ENCODE results near the gene PVR. TPM values are rescaled to one million over a fixed set of nuclear protein-coding genes. Genes with fewer than 3 reads are reported as not detected.

Gene PVR
- total RNA-seq, 4 donors from 2014 or later, result 26.2 to 49.0 (median 33.3) TPM

DNA sequence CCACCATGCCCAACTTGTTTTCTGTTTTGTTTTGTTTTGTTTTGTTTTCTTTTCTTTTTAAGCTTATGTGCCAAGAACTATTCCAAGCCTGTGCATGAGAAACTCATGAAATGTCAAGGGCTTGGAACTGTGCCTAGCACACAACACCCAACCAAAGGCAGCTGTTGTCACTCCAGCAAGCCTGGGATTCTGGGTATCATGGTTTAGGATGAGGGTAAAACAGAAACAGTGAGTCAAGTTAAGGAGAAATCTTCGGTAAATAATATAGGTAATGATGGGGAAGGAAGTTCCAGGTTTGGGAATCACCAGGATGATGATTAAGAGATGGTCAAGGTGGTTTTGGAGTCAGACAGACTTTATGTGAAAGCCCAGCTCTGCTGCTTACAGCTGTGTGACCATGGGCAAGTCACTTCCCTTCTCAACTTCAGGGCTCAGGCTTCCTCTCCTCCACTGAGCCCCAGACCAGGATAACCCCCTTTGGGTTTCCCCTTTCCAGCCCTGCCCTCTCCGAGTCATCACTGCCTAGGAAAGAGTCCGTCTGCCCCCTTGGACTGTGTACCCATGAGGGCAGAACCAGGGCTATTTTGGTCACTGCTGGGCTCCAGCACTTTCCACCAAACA, 5.0 kb downstream of the PVR start:
- Histone ChIP-seq H3K9me3 (no peaks in the 10 kb centered on the region), H3K27me3 (no peaks in the 10 kb centered on the region), H3K4me1 (peaks cover 0 to 18% (median 3%) of the 10 kb centered on the region in 4 donors), H3K4me3 (no peak overlapping the region), H3K27ac (peak overlapping the region in 2 of 4 donors; percentile 8 to 10), H3K36me3 (peaks cover 0 to 20% (median 8%) of the 10 kb centered on the region in 4 donors)
- TF ChIP-seq, protein P1, sequence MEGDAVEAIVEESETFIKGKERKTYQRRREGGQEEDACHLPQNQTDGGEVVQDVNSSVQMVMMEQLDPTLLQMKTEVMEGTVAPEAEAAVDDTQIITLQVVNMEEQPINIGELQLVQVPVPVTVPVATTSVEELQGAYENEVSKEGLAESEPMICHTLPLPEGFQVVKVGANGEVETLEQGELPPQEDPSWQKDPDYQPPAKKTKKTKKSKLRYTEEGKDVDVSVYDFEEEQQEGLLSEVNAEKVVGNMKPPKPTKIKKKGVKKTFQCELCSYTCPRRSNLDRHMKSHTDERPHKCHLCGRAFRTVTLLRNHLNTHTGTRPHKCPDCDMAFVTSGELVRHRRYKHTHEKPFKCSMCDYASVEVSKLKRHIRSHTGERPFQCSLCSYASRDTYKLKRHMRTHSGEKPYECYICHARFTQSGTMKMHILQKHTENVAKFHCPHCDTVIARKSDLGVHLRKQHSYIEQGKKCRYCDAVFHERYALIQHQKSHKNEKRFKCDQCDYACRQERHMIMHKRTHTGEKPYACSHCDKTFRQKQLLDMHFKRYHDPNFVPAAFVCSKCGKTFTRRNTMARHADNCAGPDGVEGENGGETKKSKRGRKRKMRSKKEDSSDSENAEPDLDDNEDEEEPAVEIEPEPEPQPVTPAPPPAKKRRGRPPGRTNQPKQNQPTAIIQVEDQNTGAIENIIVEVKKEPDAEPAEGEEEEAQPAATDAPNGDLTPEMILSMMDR (IDR thresholded peaks at IDR 0.05), result no peak
- no peak for TF ChIP-seq EP300 (IDR thresholded peaks at IDR 0.05; ENCODE audit: low read depth)
- TF ChIP-seq POLR2A (IDR thresholded peaks at IDR 0.05), result no peak
- TF ChIP-seq POLR2AphosphoS5 (IDR thresholded peaks at IDR 0.05), result peak in 1 of 3 donors; percentile 9
- 63 to 72% methylated on average over 1 to 3 of the region's 3 CpGs for WGBS, 2 donors (ENCODE audit: low coverage in 1 of 2)
- DNase-seq, result no peak
- intact Hi-C loops (cut with DNase I; ENCODE audit: low total_unique reads), result no loop called here
- in situ Hi-C loops (cut with MboI; ENCODE audit: low pct_ligation_motif_present in 1 of 4, low pct_unique_long_range_greater_than_20kb in 1 of 4, low sequenced_read_pairs in 3 of 4), result no loop called here

DNA sequence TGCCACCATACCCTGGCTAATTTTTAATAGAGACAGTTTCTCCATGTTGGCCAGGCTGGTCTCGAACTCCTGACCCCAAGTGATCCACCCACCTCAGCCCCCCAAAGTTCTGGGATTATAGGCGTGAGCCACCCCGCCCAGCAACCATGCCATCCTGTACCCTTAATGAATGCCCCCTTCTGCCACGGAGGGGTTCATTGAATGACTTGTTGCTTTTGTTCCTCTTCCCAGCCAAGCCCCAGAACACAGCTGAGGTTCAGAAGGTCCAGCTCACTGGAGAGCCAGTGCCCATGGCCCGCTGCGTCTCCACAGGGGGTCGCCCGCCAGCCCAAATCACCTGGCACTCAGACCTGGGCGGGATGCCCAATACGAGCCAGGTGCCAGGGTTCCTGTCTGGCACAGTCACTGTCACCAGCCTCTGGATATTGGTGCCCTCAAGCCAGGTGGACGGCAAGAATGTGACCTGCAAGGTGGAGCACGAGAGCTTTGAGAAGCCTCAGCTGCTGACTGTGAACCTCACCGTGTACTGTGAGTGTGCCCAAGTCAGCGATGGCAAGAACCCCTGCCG, 6.0 kb downstream of the PVR start:
- intact Hi-C loops (cut with DNase I; ENCODE audit: low total_unique reads), result no loop called here
- Histone ChIP-seq H3K4me3 (no peak overlapping the region), H3K27me3 (no peaks in the 10 kb centered on the region), H3K36me3 (peaks cover 0 to 20% (median 8%) of the 10 kb centered on the region in 4 donors), H3K9me3 (no peaks in the 10 kb centered on the region), H3K27ac (no peak overlapping the region), H3K4me1 (peaks cover under 1 to 15% (median 3%) of the 10 kb centered on the region in 4 donors)
- 87 to 100% methylated on average over 1 to 11 of the region's 15 CpGs for WGBS, 2 donors (ENCODE audit: low coverage in 1 of 2)
- in situ Hi-C loops (cut with MboI; ENCODE audit: low pct_ligation_motif_present in 1 of 4, low pct_unique_long_range_greater_than_20kb in 1 of 4, low sequenced_read_pairs in 3 of 4), result loop anchor here in 1 of 4 donors (10.0 kb wide), 1 partner anchor 75 kb away; no protein-coding TSS in a partner anchor
- TF ChIP-seq POLR2A (IDR thresholded peaks at IDR 0.05) (no peak), EP300 (IDR thresholded peaks at IDR 0.05; ENCODE audit: low read depth) (no peak), POLR2AphosphoS5 (IDR thresholded peaks at IDR 0.05) (no peak)
- TF ChIP-seq, protein P1 (IDR thresholded peaks at IDR 0.05), result no peak
- no peak for DNase-seq

DNA sequence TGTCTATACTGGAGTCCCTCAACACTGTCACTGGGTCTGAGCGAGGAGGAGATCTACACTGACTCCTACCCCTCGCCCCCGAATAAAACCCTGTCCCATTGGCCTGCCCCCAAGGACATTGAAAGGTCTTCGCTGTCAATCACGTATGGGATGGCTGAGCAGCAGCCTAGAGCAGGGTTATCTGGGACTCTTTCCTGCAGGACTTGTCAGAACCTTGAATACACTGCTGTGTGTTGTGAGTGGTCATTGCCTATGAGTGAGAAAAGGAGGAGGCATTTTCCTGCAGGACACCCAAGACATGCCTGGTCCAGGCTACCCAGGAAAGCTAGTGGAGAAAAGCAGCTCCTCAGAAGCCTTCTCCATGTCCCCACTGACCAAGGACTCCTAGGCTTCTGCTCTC, 9.6 kb downstream of the PVR start:
- Histone ChIP-seq H3K4me1 (peaks cover 0 to 6% (median 1%) of the 10 kb centered on the region in 4 donors), H3K27ac (no peak overlapping the region), H3K36me3 (peaks cover 0 to 20% (median 9%) of the 10 kb centered on the region in 4 donors), H3K9me3 (no peaks in the 10 kb centered on the region), H3K27me3 (no peaks in the 10 kb centered on the region), H3K4me3 (no peak overlapping the region)
- TF ChIP-seq POLR2A (IDR thresholded peaks at IDR 0.05) (no peak), POLR2AphosphoS5 (IDR thresholded peaks at IDR 0.05) (no peak), EP300 (IDR thresholded peaks at IDR 0.05; ENCODE audit: low read depth) (no peak)
- TF ChIP-seq, protein P1 (IDR thresholded peaks at IDR 0.05), result no peak
- WGBS, 2 donors (ENCODE audit: low coverage in 1 of 2), result 93% methylated on average over 5 of the region's 5 CpGs; no CpG with 5 or more reads in 1 of the 2 donors
- intact Hi-C loops (cut with DNase I; ENCODE audit: low total_unique reads) (no loop called here), in situ Hi-C loops (cut with MboI; ENCODE audit: low pct_ligation_motif_present in 1 of 4, low pct_unique_long_range_greater_than_20kb in 1 of 4, low sequenced_read_pairs in 3 of 4) (loop anchor here in 1 of 4 donors (10.0 kb wide), 1 partner anchor 79 kb away; no protein-coding TSS in a partner anchor)
- DNase-seq, result no peak

DNA sequence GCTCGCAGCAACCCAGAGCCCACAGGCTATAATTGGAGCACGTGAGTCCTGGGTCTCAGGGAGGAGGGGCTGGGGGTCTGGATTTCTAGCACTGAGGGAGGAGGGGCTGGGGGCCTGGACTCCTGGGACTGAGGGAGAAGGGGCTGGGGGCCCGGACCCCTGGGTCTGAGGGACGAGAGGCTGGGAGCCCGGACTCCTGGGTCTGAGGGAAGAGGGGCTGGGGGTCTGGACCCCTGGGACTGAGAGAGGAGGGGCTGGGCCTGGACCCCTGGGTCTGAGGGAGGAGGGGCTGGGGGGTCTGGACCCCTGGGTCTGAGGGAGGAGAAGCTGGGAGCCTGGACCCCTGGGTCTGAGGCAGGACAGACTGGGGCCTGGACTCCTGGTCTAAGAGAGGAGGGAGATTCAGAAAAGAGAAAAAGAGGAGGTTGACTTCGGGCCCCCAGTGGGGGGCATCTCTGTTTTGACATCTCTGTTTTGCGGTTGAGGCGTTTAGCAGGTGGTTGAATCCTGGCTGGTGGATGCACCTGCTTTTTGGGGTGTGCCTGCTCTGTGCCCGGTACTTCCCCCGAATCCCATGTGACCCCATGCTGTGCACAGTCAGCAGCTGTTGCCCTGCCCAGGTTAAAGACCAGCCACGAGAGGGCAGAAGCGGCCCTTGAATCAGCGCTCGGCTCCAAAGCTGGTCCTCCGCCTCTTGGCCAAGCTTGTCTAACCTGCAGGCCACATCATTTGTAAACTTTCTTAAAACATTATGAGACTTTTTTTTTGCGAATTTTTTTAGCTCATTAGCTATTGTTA, 10.5 kb downstream of the PVR start:
- Histone ChIP-seq H3K27ac (no peak overlapping the region), H3K27me3 (no peaks in the 10 kb centered on the region), H3K4me1 (peaks cover 0 to 2% (median under 1%) of the 10 kb centered on the region in 4 donors), H3K4me3 (no peak overlapping the region), H3K9me3 (no peaks in the 10 kb centered on the region), H3K36me3 (peaks cover 0 to 24% (median 9%) of the 10 kb centered on the region in 4 donors)
- TF ChIP-seq, protein P1 (IDR thresholded peaks at IDR 0.05), result peak; percentile 38 to 71 (median 62)
- no peak for TF ChIP-seq POLR2A (IDR thresholded peaks at IDR 0.05)
- DNase-seq, result peak; percentile 81
- in situ Hi-C loops (cut with MboI; ENCODE audit: low pct_ligation_motif_present in 1 of 4, low pct_unique_long_range_greater_than_20kb in 1 of 4, low sequenced_read_pairs in 3 of 4), result loop anchor here in 1 of 4 donors (10.0 kb wide), 1 partner anchor 79 kb away; no protein-coding TSS in a partner anchor
- WGBS, 2 donors (ENCODE audit: low coverage in 1 of 2), result 31 to 36% methylated on average over 7 to 15 of the region's 16 CpGs
- intact Hi-C loops (cut with DNase I; ENCODE audit: low total_unique reads), result no loop called here
